NCI-H2107 (cell line): ENCODE results near the gene PAPSS2.
"Not testable (repeated sequence)": the region's sequence is repeated elsewhere in the genome, so short reads cannot be mapped to it uniquely, and the experiment has no call there.

ENCODE experiments used
- DNase-seq: peaks from one replicate; lab custom pipeline; 2025; lab: John Stamatoyannopoulos, UW

PAPSS2 gene

DNA sequence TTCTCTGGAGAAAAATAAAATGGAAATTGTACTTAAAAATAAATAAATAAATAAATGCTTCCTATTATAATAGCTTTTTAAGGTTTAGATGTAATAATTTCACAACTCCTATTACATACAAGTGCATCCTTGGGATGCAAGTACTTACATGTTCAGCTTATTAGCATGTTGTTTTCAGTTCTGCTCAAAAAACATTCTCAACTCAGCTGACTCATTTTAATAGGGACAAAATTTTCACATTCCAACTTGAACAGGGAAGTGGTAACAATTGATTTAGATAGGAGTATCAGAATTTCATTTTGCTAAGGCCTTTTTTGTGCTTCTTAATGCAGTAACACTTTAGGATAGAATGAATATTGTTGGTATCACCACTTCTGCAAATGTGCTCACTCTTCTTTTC, 16.7 kb upstream of the PAPSS2 start:
- DNase-seq = no peak

DNA sequence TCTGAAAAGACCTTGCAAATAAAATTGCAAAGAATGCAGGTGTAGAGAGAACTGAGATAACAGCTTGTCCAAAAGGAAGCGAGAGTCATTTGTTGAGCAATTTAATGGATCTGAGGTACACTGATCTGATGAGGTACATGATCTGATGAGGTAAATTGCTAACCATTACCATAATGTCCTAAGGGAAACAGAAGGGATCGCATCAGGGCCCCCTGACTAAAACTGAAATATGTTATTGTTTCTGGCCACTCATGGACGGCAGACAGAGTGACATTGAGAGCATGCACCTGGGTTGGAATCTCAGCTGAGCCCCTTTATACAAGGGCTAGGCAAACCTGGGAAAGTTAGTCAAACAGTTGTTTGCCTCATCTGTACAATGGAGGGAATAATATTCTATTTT, 15.8 kb upstream of the PAPSS2 start:
- DNase-seq = no peak

DNA sequence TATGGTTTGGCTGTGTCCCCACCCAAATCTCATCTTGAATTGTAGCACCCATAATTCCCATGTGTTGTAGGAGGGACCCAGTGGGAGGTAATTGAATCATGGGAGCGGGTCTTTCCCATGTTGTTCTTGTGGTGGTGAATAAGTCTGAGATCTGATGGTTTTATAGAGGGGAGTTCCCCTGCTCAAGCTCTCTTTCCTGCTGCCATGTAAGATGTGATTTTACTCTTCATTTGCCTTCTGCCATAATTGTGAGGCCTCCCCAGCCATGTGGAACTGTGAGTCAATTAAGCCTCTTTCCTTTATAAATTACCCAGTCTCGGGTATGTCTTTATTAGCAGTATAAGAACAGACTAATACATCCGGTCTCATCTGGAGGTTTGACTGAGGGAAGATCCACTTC, 15.2 kb upstream of the PAPSS2 start:
- not testable (repeated sequence) for DNase-seq

DNA sequence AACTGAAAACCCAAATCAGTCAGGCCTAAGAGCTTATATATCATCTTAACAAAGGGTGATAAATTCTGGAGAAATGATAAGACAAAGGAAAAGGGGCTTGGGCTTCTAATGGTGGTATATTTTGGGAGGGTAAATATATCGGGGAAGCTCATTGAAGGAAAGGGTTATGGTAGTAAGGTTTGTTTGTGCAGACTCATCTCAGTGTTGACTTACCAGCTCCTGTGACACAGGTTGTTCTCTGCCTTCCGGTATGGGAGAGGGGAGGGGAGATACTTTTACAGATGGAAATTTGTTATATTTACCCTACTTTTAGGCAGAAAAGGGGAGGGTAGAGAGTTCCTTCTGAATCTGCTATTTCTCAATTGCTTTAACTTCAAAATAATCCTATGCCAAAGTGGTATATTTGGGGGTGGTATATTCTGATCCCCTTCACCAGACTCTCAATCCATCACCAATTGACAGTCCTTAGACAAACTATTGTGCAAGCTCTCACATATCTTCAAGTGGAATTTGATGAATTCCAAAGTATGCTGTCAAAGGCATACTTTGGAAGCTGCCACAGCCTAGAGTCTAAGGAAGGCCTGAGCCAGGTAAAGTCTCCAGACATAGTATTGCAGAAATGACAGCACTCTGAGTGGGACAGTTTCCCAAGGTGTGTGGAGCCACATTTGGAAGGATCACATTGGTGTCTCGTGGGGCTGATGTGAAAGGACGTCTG, 13.3 kb upstream of the PAPSS2 start:
- no peak for DNase-seq

DNA sequence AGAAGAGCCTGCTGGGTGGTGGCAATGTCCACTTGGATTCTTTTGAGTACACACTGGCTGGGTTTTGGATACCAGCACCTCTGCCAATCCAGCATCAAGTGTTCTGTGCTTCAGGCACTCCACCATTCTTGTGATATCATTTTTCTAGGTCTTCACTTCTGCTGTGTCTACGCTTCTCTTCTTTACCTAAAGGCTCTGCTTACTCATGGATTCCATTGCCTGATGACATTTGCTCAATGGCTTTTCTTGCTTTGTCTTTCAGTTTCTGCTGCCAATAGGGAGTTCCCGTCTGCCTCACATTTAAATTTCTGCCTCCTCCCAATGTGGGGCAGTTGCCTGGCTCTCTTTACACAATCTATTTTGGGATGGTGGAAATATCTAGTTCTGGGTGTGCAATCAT, 12.7 kb upstream of the PAPSS2 start:
- no peak for DNase-seq

DNA sequence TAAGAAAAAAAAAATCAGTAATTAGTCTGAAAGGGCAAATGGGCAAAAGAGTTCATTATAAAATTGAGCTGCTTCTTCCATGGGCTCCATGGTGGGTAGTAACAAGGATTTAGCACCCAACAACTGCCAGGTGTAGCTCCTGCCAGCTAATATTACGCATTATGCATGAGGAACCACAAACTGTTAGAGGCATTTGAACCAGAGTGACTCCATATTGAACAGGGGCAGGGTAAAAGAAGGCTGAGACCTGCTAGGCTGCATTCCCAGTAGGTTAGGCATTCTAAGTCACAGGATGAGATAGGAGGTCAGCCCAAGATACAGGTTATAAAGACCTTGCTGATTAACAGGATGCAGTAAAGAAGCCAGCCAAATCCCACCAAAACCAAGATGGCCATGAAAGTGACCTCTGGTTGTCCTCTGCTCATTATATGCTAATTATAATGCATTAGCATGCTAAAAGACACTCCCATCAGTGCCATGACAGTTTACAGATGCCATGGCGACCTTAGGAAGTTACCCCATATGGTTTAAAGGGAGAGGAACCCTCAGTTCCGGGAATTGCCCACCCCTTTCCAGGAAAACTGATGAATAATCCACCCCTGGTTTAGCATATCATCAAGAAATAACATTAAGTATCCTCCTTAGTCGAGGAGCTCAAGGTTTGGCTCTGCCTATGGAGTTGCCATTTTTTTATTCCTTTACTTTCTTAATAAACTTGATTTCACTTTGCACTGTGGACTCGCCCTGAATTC, 8.7 kb upstream of the PAPSS2 start:
- no peak for DNase-seq

DNA sequence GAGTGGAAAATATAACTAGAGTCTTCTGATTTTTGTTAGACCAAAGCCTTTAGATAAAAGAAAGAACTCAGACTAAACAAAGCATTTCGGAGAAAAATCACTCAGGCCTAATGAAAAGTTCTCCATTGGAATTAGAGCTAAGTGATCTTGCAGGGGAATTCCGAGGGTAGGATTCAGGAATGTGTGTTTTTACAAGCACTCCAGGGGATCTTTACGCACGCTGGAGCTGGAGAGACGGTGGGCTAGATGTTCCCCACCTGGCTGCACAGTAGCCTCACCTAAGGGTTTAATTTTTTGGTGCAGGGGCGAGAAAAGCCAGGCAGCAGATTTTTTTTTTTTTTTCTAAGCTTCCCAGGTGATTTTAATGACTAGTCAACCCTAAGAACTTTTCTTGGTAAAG, 7.9 kb upstream of the PAPSS2 start:
- no peak for DNase-seq

DNA sequence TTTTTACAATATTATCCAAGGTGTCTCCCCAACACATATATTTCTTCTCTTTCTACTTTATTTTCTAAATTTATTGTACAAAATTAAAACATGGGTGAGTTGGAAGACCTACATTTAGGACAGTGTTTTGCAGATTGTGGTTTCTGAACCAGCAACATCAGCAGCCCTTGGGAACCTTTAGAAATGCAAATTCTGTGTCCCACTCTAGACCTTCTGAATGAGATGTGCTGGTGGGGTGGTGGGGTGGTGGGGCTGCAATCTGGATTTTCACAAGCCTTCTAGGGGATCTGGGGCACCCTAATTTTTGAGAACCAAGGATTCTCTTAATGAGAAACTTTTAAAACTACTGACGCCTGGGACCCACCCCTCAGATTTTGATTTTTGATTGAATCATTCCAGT, 7.4 kb upstream of the PAPSS2 start:
- DNase-seq = no peak

DNA sequence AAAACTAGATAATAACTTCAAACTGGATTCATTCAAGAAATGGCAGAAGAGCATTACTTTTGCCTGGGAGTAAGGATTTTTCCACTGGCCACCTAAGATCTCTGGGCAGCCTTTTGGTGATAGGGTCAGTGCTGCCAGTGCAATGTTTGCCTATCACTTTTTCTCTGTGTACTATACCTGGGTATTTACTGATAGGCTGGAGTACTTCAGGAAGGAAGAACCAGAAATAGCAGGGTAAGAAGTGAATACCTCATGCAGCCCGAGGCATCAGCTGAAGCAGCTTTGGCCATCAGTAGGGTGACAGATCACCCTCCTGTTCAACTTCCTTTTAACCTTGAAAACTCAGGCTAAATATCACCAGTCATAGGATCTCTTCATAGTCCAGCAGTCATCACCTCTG, 5.5 kb upstream of the PAPSS2 start:
- no peak for DNase-seq

DNA sequence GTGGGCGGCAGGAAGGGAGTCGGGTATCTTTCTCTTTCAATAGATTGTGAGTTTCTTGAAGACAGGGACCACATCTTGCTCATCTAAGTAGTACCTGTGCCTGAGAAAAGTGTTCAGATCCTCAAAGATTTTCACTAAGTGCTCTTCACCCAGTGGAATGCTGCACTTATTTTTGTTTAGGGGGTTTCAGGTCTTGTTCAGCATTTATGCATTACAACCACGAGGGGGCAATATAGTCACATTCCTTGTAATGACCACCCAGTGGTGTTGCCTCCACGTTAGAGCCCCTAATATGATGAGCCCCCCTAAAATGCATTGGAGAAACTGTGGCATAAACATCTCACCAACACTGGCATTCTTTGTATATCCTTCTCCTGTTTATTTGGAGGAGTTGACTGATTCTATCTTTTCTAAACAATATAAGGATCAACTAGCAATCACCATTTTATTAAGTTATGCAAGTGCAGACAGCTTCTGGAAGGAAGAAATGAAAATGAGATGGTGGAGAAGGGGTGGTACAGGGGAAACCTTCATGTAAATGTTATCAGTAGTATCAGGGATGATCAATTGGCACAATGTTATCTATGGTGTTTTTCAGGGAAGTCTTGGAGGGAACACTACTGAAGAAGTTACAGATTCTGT, 3.1 kb upstream of the PAPSS2 start:
- DNase-seq = no peak

DNA sequence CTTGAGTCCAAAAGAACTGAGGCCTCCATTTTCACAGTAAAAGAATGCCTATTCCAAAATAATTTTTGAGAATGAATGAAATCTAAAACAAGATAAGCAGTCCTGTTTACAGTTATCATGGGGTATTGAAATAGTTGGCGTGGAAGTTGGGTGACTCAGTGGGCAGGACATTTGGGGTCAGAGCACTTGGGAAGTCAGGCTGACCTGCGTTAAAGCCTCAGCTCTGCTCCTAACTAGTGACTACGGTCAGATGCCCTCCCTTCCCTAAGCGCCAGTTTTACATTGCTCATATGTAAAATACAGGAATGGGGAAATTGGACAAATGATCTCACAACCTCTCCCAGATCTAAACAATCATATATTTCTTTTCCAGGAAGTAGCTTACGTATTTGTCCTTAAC, 2.3 kb upstream of the PAPSS2 start:
- no peak for DNase-seq

DNA sequence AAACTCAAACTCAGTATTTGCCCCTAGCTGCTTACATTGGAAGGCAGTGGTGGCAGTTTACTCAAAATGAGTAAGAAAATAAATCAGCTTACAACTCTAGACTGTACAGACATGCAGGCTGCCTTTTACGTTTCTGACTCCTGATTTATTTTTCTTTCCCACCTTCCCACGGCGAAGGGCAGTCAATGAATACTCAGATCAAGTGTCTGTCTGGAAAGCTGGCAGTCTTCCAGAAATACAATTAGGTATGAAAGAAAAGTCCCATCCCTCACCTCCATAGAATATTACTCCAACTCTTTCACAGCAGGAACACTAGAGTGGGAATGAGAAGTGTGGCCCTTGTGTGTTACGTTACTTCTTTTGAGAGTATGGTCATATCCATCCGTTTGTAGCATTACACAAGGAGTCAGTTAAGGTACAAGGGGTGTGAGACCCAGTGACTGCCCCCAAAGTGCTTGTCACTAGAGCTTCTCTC, 1.3 kb upstream of the PAPSS2 start:
- DNase-seq = no peak

DNA sequence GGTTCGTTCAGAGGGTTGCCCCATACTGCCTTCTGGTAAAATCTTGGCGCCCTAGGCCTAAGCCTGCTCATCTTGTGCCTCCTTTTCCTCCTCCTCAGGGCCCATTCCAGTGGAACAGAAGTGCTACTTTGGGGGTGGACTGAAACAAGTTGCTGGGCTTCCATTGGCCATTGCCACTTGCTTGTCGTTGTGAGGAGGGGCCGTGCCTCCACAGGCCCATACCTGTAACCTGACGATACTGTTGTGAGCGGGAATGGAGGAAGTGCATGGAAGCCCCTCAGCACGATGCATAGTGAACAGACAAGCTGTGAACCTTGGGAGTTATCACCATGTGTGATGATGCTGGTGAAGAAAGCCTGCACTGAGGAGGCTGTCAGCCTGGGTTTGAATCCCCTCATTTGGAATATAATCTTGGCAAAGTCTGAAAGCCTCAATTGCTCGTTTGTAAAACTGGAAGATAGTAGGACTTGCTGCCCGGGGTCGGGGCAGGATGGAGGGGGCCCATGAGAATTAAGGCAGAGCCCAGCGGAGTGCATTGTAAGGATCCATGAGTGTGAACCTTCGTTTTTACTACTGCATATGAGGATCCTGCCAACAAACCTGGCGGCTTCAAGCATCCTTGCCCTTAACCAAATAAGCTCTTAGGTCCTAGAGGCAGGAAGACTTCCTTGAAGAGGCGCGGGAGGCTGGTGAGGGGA, 671 bp upstream of the PAPSS2 start:
- DNase-seq = no peak

DNA sequence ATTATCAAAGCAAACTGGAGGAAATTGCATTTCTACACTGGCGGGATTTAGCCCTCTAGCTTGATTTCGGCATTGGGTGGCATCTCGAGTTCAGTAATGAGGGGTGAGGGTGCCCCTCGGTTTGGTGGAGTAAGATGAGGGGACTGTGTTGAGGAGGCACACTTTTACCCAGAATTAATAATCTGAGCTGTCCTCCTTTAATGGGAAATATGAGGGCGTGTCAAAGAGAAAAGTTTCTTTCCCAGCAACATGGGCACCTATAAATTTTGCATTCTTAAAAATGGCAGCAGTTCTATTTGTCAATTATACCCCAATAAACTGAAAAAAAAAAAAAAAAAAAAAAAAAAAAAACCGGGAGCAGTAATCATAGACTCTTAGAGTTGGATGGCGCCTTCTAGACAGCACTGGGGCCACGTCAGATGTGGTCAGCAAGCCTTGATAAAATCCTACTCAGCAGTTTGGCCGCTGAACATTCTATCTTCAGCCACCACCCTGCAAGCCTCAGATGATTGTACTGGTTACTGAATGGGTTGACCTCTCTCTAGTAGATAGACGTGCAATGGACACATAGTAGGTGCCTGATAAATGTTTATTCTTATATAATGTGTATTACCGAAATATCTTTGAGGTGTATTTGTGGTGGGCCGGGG, 931 bp downstream of the PAPSS2 start:
- DNase-seq = no peak

DNA sequence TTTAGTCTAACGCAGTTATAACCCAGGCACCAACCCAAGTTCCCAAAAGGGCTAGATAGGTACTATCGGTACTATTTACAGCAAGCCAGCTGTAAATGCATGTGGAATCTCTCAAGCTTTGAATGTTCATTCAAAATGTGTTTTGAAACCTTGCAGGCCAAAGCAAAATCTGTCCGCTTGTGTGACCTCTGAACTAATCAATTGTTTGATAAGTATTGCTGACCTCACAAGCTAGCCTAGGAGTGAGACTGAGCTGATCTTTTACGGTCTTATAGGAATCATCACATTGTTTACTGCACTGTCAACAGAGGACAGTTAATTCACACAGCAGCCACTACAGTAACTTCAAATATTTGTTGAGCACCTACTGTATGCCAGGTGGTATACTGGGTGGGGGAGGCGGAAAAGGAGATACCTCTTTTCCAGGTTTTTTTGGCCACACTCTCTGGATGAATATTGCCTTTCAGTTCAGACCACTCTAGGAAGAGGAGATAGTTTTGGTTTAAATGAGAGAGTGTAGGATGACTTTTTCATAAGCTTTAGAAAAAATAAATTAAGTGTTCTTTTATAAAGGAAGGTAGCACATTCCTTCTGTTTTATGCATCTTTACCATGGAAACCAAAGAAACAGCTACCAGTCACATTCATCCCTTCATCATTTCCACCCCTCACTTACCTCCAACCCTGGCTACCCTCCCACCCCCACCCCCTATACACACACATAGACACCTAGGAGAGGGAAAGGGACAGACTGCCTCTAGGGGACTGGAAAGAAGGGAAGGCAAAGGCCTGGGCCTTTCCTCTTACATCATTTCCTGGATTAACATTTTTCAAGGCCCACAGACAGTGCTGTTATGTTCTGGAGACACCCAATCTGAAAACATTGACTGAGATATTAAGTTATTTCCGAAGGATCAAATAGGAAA, 2.4 kb downstream of the PAPSS2 start:
- DNase-seq = no peak

DNA sequence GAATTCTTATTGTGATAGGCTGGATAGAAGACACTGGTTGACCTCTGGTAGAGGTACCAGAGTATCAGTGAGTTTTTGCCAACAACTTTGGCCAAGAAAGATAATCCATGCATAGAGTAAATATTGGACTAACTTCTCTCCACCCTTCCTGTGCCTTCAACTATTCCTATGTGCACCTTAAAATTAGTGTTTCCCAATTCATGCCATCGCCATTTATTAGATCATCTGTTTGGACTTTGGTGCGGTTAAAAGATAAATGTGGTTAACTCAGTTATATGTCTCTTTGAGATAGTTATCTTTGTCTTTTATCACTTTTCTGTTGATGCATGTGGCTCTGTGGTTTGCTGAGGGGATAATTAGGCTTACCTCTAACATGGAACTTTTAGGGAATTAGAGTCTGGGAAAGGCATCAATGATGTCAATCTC, 4.6 kb downstream of the PAPSS2 start:
- no peak for DNase-seq

DNA sequence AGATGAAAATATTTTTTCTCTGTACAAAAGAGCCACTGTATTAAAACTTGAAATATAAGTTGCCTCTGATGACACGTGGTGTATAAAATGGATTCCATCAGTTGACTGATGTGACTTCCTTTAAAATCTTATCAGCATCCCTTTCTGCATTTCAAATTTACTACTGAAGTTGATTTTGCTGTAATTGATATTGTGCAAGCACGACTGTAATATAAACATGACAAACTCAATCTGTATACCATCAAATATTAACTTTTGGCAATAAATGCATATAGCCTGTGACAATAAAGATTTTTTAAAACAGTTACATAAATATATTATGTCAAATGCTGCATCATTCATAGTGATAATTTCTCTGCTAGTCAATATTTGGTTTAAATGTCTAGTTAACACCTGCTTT, 7.8 kb downstream of the PAPSS2 start:
- no peak for DNase-seq

DNA sequence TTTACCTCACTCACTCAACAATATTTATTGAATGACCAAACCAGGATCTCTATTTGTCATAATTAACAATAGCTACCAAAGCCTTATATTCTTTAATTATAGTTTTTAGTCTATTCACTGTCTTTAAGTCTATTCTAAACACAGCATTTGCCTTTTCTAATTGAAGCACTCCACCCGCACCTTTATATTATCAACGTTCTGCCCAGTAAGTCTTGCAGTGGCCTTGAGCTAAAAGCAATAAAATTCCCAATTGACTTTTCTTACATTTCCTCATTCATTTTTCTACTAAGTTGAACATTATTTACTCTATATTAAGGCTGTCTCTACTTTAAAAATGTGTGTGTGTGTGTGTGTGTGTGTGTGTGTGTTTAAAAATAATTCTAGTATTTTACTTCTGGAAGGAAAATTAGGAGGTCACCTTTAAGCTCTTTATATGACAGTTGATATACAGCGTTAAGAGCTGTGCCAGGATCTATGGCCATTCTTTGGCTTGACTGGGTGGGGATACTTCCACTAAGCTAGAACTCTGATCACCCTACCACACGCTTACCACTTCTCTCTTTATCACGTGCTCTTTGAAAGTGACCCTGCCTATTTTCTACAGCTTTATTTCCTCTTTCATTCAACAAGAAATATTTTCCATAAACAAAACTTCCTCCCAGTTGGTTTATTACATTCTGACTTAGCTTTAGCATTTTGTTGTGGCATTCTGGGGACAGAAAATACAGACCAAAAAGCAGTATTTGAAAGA, 8.8 kb downstream of the PAPSS2 start:
- no peak for DNase-seq

DNA sequence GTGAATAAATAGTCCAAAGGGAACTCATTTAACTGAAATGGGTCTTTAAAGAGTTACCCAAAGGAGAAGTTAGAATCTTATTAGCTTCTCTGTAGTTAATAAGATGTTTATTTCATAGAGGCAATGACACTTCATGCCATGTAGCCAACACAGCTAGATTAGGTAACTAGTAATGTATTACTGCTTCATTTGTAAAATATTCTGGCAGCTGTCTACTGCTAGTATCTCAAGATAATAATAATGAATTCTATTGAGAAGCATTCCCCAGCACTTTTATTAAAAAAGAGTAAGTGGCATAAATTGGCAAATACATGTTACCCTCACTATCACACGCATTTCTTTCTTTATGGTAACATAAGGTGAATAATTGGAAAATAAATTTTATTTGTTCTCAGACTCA, 10.1 kb downstream of the PAPSS2 start:
- DNase-seq = no peak

DNA sequence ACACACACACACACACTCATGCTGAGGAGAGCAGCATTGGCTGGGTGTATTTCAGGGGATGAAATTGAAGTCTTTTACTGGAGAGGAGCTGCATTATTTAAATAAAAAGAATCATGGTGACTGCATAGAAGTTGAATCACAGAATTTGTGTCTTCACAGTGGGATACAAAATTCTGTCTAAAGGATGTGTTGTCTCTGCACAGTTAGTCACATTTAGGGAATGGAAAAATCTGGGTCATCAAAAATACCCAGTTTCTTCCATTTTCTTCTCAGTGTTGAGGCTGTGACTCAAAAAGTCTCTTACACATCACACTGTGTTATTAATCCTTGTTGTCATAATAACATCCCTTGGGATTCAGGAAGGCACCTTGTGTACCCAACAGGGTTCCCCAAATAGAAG, 10.9 kb downstream of the PAPSS2 start:
- no peak for DNase-seq
